ENCODE results near the gene EFNA3.
"Not testable (repeated sequence)": the region's sequence is repeated elsewhere in the genome, so short reads cannot be mapped to it uniquely, and the experiment has no call there.

The EFNA3 gene

GRCh38 chr1:155110826-155111225 lies 32.2 kb downstream of the EFNA3 start:
- no peak for DNase-seq (ENCODE audit: low spot score)

GRCh38 chr1:155113450-155113980 lies 34.9 kb downstream of the EFNA3 start:
- no peak for DNase-seq (ENCODE audit: low spot score)

- no peak for DNase-seq (ENCODE audit: low spot score)
Measured at GRCh38 chr1:155116113-155116764, 37.6 kb downstream of the EFNA3 start.

- DNase-seq (ENCODE audit: low spot score): no peak
Measured at GRCh38 chr1:155117610-155118009, 39.0 kb downstream of the EFNA3 start.

GRCh38 chr1:155118090-155118489 lies 39.5 kb downstream of the EFNA3 start:
- not testable (repeated sequence) for DNase-seq (ENCODE audit: low spot score)

GRCh38 chr1:155120253-155120652 lies 41.6 kb downstream of the EFNA3 start:
- no peak for DNase-seq (ENCODE audit: low spot score)

- peak; percentile 1 for DNase-seq (ENCODE audit: low spot score)
Measured at GRCh38 chr1:155121249-155121648, 42.6 kb downstream of the EFNA3 start.

- DNase-seq (ENCODE audit: low spot score): peak; percentile 0
Measured at GRCh38 chr1:155122308-155122707, 43.7 kb downstream of the EFNA3 start.

- no peak for DNase-seq (ENCODE audit: low spot score)
Measured at GRCh38 chr1:155123801-155124200, 45.2 kb downstream of the EFNA3 start.

- DNase-seq (ENCODE audit: low spot score): no peak
Measured at GRCh38 chr1:155124503-155125463, 46.1 kb downstream of the EFNA3 start.

- no peak for DNase-seq (ENCODE audit: low spot score)
Measured at GRCh38 chr1:155125511-155125945, 46.9 kb downstream of the EFNA3 start.

GRCh38 chr1:155125946-155126555 lies 47.4 kb downstream of the EFNA3 start:
- no peak for DNase-seq (ENCODE audit: low spot score)

GRCh38 chr1:155126556-155127104 lies 48.0 kb downstream of the EFNA3 start:
- no peak for DNase-seq (ENCODE audit: low spot score)

- DNase-seq (ENCODE audit: low spot score): peak; percentile 58
Measured at GRCh38 chr1:155127105-155127966, 48.7 kb downstream of the EFNA3 start, which contains the start of gene EFNA1. Gene EFNA1, plus strand, starts transcription at chr1:155127876. Its CDS starts 102 bp downstream, at chr1:155127978.

GRCh38 chr1:155127967-155128754 lies 49.5 kb downstream of the EFNA3 start:
- DNase-seq (ENCODE audit: low spot score): no peak

- DNase-seq (ENCODE audit: low spot score): no peak
Measured at GRCh38 chr1:155128755-155129473, 50.3 kb downstream of the EFNA3 start.

GRCh38 chr1:155130272-155131006 lies 51.8 kb downstream of the EFNA3 start:
- no peak for DNase-seq (ENCODE audit: low spot score)

GRCh38 chr1:155131285-155131684 lies 52.6 kb downstream of the EFNA3 start:
- DNase-seq (ENCODE audit: low spot score): no peak

GRCh38 chr1:155131856-155132255 lies 53.2 kb downstream of the EFNA3 start:
- DNase-seq (ENCODE audit: low spot score): no peak
